Lung microvascular endothelial cell (primary cell): ENCODE measurements around the gene SPRR5. TPM values are rescaled to one million over a fixed set of nuclear protein-coding genes. Genes with fewer than 3 reads are reported as not detected.

Experiments used
- DNase-seq, 2 donors: peaks; one replicate each; pipeline versions ENCODE4 v3.0.0 to v3.0.0-alpha.2; 2010; ENCODE audit warnings: low read depth in 2 of 2
- total RNA-seq: library from RNA; depleted of rRNA; stranded (reverse); fragments of >200 nt; gene quantifications from 2 replicates; pipeline ENCODE4 v1.2.1, GENCODE V29; 2014

Gene SPRR5
- not detected in 2 replicates for total RNA-seq

- DNase-seq = no peak
Measured at GRCh38 chr1:152946651-152947256, at the start of gene SPRR5. Gene SPRR5, plus strand, starts transcription at chr1:152947206. Its CDS starts 1,349 bp downstream, at chr1:152948555.

GRCh38 chr1:152899027-152899426 is 48.0 kb upstream of the SPRR5 start:
- no peak for DNase-seq

- no peak for DNase-seq
Measured at GRCh38 chr1:152899883-152900282, 47.1 kb upstream of the SPRR5 start.

GRCh38 chr1:152901631-152902030 is 45.4 kb upstream of the SPRR5 start:
- no peak for DNase-seq

DNA sequence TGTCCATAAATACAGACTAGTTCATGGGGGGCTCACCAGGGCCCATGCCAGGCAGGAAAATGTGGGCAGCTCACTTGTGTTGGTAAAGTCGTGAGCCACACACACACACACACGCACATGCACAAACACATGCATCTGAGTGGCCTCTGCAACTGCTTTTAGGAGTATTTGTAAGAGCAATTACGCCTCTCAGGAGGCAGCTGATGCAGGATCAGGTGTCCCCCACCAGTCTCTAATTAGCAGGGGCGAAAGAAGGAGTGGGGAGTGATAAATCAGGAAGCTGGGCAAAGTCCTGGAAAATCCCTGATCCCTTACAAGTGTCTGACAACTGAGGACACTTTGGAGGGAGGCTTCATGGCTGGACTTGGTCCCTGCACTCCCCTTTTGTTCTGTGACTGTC is 44.4 kb upstream of the SPRR5 start:
- DNase-seq = no peak

- no peak for DNase-seq
Measured at GRCh38 chr1:152904688-152905440, 42.1 kb upstream of the SPRR5 start.

DNA sequence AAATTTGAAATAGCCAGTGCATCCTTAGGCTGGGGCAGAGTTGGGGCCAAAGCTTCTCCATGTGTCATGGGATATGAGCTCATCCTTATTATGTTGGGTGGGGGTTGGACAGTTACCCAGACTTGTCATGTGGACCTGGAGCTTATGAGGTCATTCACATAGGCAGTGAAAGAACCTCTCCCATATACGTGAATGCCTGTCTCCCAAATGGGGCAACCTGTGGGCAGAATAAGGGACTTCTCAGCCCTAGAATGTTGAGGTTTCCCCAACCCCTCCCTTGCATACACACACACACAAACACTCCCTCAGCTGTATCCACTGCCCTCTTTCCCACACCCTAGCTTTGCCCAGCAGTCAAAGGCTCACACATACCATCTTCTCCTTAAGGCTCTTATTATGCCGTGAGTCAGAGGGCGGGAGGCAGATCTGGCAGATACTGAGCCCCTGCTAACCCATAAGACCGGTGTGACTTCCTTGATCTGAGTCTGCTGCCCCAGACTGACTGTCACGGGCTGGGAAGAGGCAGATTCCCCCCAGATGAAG is 40.9 kb upstream of the SPRR5 start:
- DNase-seq = no peak

GRCh38 chr1:152907686-152908601 is 39.1 kb upstream of the SPRR5 start, which contains the start of gene IVL:
Gene IVL, plus strand, starts transcription at chr1:152908546. Its CDS starts 1,252 bp downstream, at chr1:152909798.
- no peak for DNase-seq

DNA sequence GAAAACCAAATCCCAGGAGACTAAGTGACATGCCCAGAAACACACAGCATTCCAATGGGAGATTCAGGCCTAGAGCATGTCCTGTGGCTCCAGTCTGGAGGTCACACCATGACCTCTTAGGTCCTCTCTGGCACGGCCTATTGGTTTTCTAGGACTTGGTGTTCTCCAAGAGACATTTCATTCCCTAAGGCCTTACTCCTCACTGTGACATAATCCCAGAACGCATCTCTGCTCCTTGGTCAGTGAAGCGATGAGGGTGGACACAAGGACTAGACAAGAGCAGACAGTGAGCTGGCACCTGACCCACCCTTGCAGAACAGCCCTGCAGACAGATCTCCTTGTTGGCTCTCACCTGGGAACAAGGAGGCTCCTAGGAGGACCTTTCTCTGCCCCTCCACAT is 37.8 kb upstream of the SPRR5 start:
- no peak for DNase-seq

- DNase-seq = no peak
Measured at GRCh38 chr1:152912471-152912870, 34.5 kb upstream of the SPRR5 start.

- no peak for DNase-seq
Measured at GRCh38 chr1:152912900-152913299, 34.1 kb upstream of the SPRR5 start.

DNA sequence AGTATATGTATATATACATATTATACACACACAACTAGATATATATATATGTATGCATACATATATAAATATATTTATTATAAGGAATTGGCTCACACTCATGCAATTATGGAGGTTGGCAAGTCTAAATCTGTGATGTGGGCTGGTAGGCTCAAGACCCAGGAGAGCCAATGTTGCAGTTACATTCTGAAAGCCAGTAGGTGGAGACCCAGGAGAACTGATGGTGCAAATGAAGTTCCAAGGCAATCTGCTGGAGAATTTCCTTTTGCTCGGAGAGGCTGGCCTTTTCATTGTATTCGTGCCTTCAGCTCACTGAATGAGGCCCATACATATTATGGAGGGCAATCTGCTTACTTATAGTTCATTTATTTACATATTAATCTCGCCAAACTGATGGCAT is 29.2 kb upstream of the SPRR5 start:
- DNase-seq = peak; percentile 33 to 34

GRCh38 chr1:152919071-152919470 is 27.9 kb upstream of the SPRR5 start:
- no peak for DNase-seq

DNA sequence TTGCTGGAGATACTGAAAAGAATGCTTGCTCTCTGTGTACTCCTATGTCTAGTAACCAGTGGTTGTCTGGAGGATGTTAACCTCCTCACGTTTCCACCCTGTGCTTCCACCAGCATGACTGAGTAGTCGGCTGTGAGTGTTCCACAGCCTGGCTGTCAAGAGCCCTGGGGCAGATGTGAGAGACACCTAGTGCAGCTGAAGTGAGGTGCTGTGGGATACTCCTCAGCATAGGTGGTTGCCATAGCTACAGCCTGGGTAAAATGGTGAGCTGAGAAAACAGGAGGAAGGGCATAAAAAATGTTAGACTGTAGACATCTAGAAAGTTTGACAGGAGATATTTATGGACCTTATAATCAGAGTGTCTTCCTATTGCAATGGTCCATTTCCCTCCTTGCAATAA is 22.8 kb upstream of the SPRR5 start:
- no peak for DNase-seq

DNA sequence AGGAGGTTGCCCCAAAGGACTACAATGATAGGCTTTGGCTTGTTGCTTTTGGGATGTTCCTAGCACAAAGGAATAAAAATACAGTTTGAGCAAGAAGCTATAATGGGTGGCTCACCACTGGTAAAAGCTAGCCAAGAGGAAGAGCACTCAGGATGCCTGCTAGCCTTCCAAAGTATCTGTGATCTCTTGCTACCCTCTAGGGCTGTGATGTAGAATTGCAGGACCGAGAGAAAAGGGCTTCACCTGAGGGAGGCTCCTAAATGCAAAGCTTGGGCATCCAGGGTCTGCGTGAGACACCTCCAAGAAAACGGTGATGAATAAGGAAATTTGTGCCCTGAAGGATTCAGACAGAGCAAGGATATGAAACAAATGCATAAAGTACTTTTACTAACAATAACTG is 20.9 kb upstream of the SPRR5 start:
- DNase-seq = peak; percentile 17 to 34

DNA sequence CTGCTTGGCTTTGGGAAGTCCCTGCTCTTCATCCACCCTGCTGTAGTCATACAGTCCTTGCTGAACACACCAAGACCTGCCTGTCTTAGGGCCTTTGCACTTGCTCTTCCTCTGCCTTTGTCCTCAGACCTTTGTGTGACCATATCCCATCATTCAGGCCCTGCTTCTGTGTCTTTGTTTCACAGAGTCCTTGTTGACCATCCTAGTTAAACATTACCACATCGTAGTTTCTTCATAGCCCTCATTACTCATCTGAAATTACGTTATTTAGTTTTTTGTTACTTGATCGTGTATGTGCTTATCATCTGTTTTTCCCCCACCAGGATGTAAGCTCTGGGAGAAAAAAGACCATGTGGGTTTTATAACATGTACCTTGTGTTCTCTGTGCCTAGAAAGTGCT is 18.3 kb upstream of the SPRR5 start:
- no peak for DNase-seq

DNA sequence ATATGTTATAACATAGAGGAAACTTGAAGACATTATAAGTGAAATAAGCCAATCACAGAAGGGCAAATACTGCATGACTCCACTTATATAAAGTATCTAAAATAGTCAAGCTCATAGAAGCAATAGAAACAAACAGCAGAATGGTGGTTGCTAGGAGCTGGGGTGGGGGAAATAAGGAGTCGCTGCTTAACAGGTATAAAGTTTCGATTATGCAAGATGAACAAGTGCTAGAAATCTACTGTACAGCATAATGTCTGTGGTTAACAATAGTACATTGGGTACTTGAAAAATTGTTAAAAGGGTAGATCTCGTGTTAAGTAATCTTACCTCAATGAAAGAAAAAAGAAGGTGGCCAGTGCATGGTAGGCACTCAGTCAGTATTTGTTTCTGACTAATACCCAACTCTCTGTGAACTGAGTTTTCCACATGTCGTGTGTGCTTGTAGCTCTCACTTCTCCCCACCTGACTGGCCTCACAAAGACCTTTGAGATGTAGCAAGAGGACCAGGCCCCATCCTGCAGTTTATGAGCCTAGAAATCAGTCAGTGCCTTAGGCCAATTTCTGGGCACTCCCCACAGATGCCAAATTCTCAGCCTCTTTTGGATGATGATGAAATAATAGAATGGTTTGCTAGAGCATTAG is 14.7 kb upstream of the SPRR5 start:
- no peak for DNase-seq

GRCh38 chr1:152933196-152933595 is 13.8 kb upstream of the SPRR5 start:
- no peak for DNase-seq

DNA sequence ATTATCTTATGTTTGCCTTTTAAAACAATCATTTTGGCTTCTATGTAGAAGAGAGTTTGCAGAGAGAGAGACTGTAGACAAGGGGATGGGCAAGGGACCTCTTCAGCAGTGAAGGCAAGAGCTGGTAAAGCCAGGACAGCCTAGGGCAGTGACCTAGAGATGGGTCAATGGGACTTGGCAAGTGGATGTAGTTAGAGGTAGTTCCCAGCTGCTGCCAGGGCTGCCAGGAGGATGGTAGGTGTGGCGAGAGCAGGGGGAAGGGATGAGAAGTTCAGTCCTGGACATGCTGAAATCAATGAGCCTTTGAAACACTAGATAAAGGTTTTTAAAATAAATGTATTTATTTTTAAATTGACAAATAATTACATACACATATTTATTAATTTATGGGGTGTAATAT is 6.4 kb upstream of the SPRR5 start:
- no peak for DNase-seq

DNA sequence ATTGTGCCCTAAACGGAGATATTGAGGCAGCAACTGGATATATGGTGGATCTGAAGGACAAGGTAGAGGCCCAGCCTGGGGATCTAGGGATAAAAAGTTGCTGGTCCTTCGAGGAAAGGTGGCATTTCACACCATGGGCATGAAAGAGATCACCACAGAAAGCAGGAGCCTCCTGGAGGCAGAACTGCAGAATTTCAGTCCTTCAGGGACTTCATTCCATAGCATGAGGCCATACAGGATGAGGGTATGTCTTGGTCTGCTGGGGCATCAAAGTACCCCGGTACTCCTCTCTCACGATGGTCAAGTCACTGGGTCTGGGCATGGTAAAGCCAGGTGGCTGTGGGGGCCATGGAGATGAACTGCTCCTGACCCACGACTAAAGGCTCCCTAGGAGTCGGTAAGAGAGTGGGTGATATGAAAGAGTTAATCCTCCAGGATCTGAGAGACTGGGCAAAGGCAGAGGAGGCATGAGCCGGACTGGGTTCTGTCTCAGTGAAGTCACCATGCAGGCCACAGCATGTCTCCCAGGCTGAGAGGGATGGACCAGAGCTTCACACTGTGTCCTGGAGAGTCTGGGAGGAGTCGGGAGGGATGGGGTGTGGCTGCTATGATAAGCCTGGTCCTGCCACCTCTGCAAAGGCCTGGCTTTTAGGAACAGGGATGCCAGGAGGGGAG is 5.8 kb upstream of the SPRR5 start:
- no peak for DNase-seq

DNA sequence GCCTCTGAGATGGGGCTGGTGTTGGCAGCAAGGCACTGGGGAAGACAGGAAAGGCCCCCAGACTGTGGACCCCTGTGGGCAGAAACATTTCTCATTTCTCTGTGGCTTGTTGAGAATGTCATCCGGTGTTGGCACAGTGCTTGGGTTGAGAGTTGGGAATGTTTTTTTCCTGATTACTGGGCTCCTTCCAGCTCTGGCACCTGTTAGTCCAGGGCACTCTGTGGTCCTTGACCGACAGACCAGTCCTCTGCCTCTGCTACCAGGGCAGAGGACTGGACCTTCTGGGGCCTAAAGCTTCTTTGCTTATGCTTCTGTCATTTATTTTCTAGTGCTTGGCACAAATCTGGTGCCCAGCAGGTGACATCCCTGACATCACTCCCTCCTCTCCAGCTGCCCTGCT is 4.8 kb upstream of the SPRR5 start:
- DNase-seq = no peak
